Measurements from ENCODE around the gene LMAN2L. TPM values are rescaled to one million over a fixed set of nuclear protein-coding genes. Genes with fewer than 3 reads are reported as not detected.

LMAN2L gene
- total RNA-seq, 1 experiment from 2014 or later, result 17.6 TPM

GRCh38 chr2:96687711-96688640, 51.9 kb downstream of the LMAN2L start:
- H3K23ac ChIP-seq (ENCODE audit: insufficient read length, low read depth, low read length), result no peak overlapping the region
- H3K4me1 ChIP-seq (ENCODE audit: insufficient read depth, low read length), result no peaks in the 10 kb centered on the region
- no peaks in the 10 kb centered on the region for H4K20me1 ChIP-seq (ENCODE audit: control insufficient read depth, insufficient read depth, insufficient read length)
- no peak overlapping the region for H2AK5ac ChIP-seq (ENCODE audit: insufficient read length, low read length)
- no peak for DNase-seq
- no peak overlapping the region for H3K4me2 ChIP-seq (ENCODE audit: insufficient read depth, insufficient read length, low read length)
- no peak overlapping the region for H3K18ac ChIP-seq (ENCODE audit: insufficient read length, low read depth, low read length)
- Mint-ChIP-seq H3K4me1 (peaks cover 6 to 12% of the 10 kb centered on the region in 2 experiments; a peak in 3 of 4 replicates), H3K4me3 (no peak overlapping the region), H3K27me3 (ENCODE audit: low read depth) (no peaks in the 10 kb centered on the region; the same call in 1 of the 2 replicates), H3K27ac (peak overlapping the region in 1 of 3 experiments; percentile 18; a peak in 1 of 7 replicates), H3K36me3 (ENCODE audit: insufficient read depth in 1 of 3, low read depth in 3 of 3) (no peaks in the 10 kb centered on the region), H3K9me3 (no peaks in the 10 kb centered on the region; a peak in 1 of 5 replicates)
- no peak overlapping the region for H3K9ac ChIP-seq (ENCODE audit: extremely low read depth, insufficient read length, low read length)
- no peak overlapping the region for H3K56ac ChIP-seq (ENCODE audit: insufficient read length, low read depth, low read length)
- no peak overlapping the region for H2BK120ac ChIP-seq (ENCODE audit: low read depth, low read length, poor library complexity, severe bottlenecking)
- TF ChIP-seq, protein P1, sequence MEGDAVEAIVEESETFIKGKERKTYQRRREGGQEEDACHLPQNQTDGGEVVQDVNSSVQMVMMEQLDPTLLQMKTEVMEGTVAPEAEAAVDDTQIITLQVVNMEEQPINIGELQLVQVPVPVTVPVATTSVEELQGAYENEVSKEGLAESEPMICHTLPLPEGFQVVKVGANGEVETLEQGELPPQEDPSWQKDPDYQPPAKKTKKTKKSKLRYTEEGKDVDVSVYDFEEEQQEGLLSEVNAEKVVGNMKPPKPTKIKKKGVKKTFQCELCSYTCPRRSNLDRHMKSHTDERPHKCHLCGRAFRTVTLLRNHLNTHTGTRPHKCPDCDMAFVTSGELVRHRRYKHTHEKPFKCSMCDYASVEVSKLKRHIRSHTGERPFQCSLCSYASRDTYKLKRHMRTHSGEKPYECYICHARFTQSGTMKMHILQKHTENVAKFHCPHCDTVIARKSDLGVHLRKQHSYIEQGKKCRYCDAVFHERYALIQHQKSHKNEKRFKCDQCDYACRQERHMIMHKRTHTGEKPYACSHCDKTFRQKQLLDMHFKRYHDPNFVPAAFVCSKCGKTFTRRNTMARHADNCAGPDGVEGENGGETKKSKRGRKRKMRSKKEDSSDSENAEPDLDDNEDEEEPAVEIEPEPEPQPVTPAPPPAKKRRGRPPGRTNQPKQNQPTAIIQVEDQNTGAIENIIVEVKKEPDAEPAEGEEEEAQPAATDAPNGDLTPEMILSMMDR (conservative IDR thresholded peaks at IDR 0.05), result no peak
- no peak overlapping the region for H3T11ph ChIP-seq (ENCODE audit: low read length)
- no peak overlapping the region for H2BK5ac ChIP-seq (ENCODE audit: insufficient read length, low read length)
- no peaks in the 10 kb centered on the region for H3K79me2 ChIP-seq (ENCODE audit: insufficient read depth, low read length)
- no peaks in the 10 kb centered on the region for H3K27me3 ChIP-seq (ENCODE audit: insufficient read depth, low read length)
- H3K79me1 ChIP-seq (ENCODE audit: insufficient read depth, low read depth, low read length, poor library complexity, severe bottlenecking), result no peaks in the 10 kb centered on the region
- no peaks in the 10 kb centered on the region for H3K9me3 ChIP-seq (ENCODE audit: control insufficient read depth, low read depth, low read length)
- no peak overlapping the region for H3K14ac ChIP-seq (ENCODE audit: insufficient read depth, low read length)
- no peak overlapping the region for H2BK15ac ChIP-seq (ENCODE audit: low read depth, low read length)
- H3K27ac ChIP-seq (ENCODE audit: insufficient read length, low read depth, low read length), result no peak overlapping the region
- H2BK12ac ChIP-seq (ENCODE audit: insufficient read length, low read depth, low read length), result no peak overlapping the region
- H3K23me2 ChIP-seq (ENCODE audit: insufficient read length, low read depth, low read length, poor library complexity, severe bottlenecking), result no peaks in the 10 kb centered on the region
- H2AFZ ChIP-seq (ENCODE audit: low read length), result no peak overlapping the region
- WGBS (ENCODE audit: extremely low coverage, insufficient read length, low lambda C conversion rate), result no CpG with 5 or more reads among the region's 27 CpGs
- H4K8ac ChIP-seq (replicated peaks; ENCODE audit: insufficient read length, low read depth, low read length), result no peak overlapping the region
- H3K4ac ChIP-seq (ENCODE audit: low read depth, low read length), result no peak overlapping the region
- H2BK20ac ChIP-seq (ENCODE audit: low read depth, low read length, poor library complexity, severe bottlenecking), result no peak overlapping the region
- H4K91ac ChIP-seq (ENCODE audit: insufficient read length, low read depth, low read length), result no peak overlapping the region
- H4K5ac ChIP-seq (ENCODE audit: insufficient read length, low read depth, low read length), result no peak overlapping the region

Data from H9 (cell line).